DMS 273 (cell line): ENCODE results near the gene HEXD.
"Not testable (repeated sequence)": the region's sequence is repeated elsewhere in the genome, so short reads cannot be mapped to it uniquely, and the experiment has no call there.

Source experiments
- DNase-seq: peaks from one replicate; lab custom pipeline; 2025; ENCODE audit not compliant: unreplicated experiment; lab: John Stamatoyannopoulos, UW

HEXD gene

GRCh38 chr17:82457073-82457928 lies 39.2 kb downstream of the HEXD start:
- peak; percentile 63 for DNase-seq

GRCh38 chr17:82457929-82458178 lies 39.7 kb downstream of the HEXD start:
- no peak for DNase-seq

- DNase-seq = peak; percentile 99
These were observed 40.2 kb downstream of the HEXD start, which contains the start of gene NARF for GRCh38 chr17:82458179-82458884. NARF (plus strand) TSS chr17:82458741; CDS start chr17:82458804, 63 bp downstream.

- DNase-seq = peak; percentile 58
These were observed 40.8 kb downstream of the HEXD start for GRCh38 chr17:82458885-82459424.

- not testable (repeated sequence) for DNase-seq
These were observed 41.8 kb downstream of the HEXD start for GRCh38 chr17:82459936-82460335.

GRCh38 chr17:82461827-82462524 lies 43.8 kb downstream of the HEXD start:
- no peak for DNase-seq

- no peak for DNase-seq
These were observed 45.2 kb downstream of the HEXD start for GRCh38 chr17:82463391-82463790.

- no peak for DNase-seq
These were observed 45.9 kb downstream of the HEXD start for GRCh38 chr17:82463925-82464566.

- no peak for DNase-seq
These were observed 46.4 kb downstream of the HEXD start for GRCh38 chr17:82464567-82464929.

GRCh38 chr17:82465023-82465603 lies 47.0 kb downstream of the HEXD start:
- DNase-seq = no peak

- no peak for DNase-seq
These were observed 50.5 kb downstream of the HEXD start for GRCh38 chr17:82468692-82469091.

- DNase-seq = no peak
These were observed 51.9 kb downstream of the HEXD start for GRCh38 chr17:82470065-82470464.

- peak; percentile 88 for DNase-seq
These were observed 56.3 kb downstream of the HEXD start for GRCh38 chr17:82474223-82475010.

- DNase-seq = no peak
These were observed 57.3 kb downstream of the HEXD start for GRCh38 chr17:82475458-82475857.

- DNase-seq = no peak
These were observed 59.8 kb downstream of the HEXD start for GRCh38 chr17:82477934-82478333.

GRCh38 chr17:82479602-82480001 lies 61.5 kb downstream of the HEXD start:
- no peak for DNase-seq

- DNase-seq = no peak
These were observed 62.2 kb downstream of the HEXD start for GRCh38 chr17:82480318-82480717.

GRCh38 chr17:82483204-82483660 lies 65.1 kb downstream of the HEXD start:
- no peak for DNase-seq

GRCh38 chr17:82483836-82484235 lies 65.7 kb downstream of the HEXD start:
- DNase-seq = no peak
